Fibroblast of the aortic adventitia (primary cell): ENCODE results near the gene WHRN. TPM values are rescaled to one million over a fixed set of nuclear protein-coding genes. Genes with fewer than 3 reads are reported as not detected.

Experiments used
- DNase-seq: peaks from one replicate; pipeline ENCODE4 v3.0.0-alpha.2; 2010; ENCODE audit warnings: low read depth
- H3K4me3 ChIP-seq: 2 replicates; pipeline ENCODE4 v1.5.1; 2011; ENCODE audit warnings: low read depth, mild to moderate bottlenecking, control low read depth, low read length, moderate library complexity
- CTCF ChIP-seq: IDR thresholded peaks from 2 replicates; pipeline ENCODE4 v1.5.1; 2011; ENCODE audit warnings: mild to moderate bottlenecking, low read length, control low read depth, inconsistent platforms; ENCODE audit not compliant: insufficient read depth
- total RNA-seq: library from RNA; depleted of rRNA; stranded (reverse); fragments of >200 nt; gene quantifications from 2 replicates; pipeline ENCODE4 v1.2.3, GENCODE V29; 2012; ENCODE audit warnings: low replicate concordance

WHRN gene
- total RNA-seq, 1 donor, result 2.1 TPM

GRCh38 chr9:114411452-114411851, 93.8 kb downstream of the WHRN start:
- TF ChIP-seq CTCF, result no peak
- no peak overlapping the region for H3K4me3 ChIP-seq

GRCh38 chr9:114410910-114411309, 94.4 kb downstream of the WHRN start:
- H3K4me3 ChIP-seq, result no peak overlapping the region
- no peak for TF ChIP-seq CTCF
- no peak for DNase-seq

More at GRCh38 chr9:114411452-114411851, 93.8 kb downstream of the WHRN start:
- no peak for DNase-seq

- no peak overlapping the region for H3K4me3 ChIP-seq
- no peak for DNase-seq
- TF ChIP-seq CTCF, result no peak
Measured at GRCh38 chr9:114409842-114410241, 95.4 kb downstream of the WHRN start.

GRCh38 chr9:114409103-114409780, 96.0 kb downstream of the WHRN start:
- TF ChIP-seq CTCF, result no peak
- H3K4me3 ChIP-seq, result no peak overlapping the region
- DNase-seq, result no peak

GRCh38 chr9:114408645-114409044, 96.6 kb downstream of the WHRN start:
- DNase-seq, result no peak
- no peak for TF ChIP-seq CTCF
- H3K4me3 ChIP-seq, result no peak overlapping the region

- no peak overlapping the region for H3K4me3 ChIP-seq
- no peak for TF ChIP-seq CTCF
- DNase-seq, result no peak
Measured at GRCh38 chr9:114407889-114408288, 97.4 kb downstream of the WHRN start.

- no peak for DNase-seq
- no peak overlapping the region for H3K4me3 ChIP-seq
- no peak for TF ChIP-seq CTCF
Measured at GRCh38 chr9:114406441-114406840, 98.8 kb downstream of the WHRN start.
